Parathyroid adenoma (tissue), 2 donors: ENCODE data around the gene DNAJB13.

Source experiments
- H2AFZ ChIP-seq: fragments of 300-600 bp; sonication (generic); one replicate; pipeline ENCODE4 v1.7.0; 2017; ENCODE audit warnings: antibody characterized with exemption, mild to moderate bottlenecking
- H3K27ac ChIP-seq: fragments of 300-600 bp; sonication (generic); one replicate; pipeline ENCODE4 v1.7.0; 2017
- H3K27me3 ChIP-seq: fragments of 300-600 bp; sonication (generic); one replicate; pipeline ENCODE4 v1.7.0; 2017; ENCODE audit warnings: low read length; ENCODE audit not compliant: control insufficient read depth, insufficient read depth
- H3K36me3 ChIP-seq: fragments of 300-600 bp; sonication (generic); one replicate; pipeline ENCODE4 v1.7.0; 2017; ENCODE audit warnings: low read length; ENCODE audit not compliant: control insufficient read depth, insufficient read depth
- H3K4me1 ChIP-seq: fragments of 300-600 bp; sonication (generic); one replicate; pipeline ENCODE4 v1.7.0; 2017; ENCODE audit warnings: control low read depth
- H3K4me2 ChIP-seq: fragments of 300-600 bp; sonication (generic); one replicate; pipeline ENCODE4 v1.7.0; 2017; ENCODE audit warnings: low read length
- H3K4me3 ChIP-seq: fragments of 300-600 bp; sonication (generic); one replicate; pipeline ENCODE4 v1.7.0; 2017; ENCODE audit warnings: low read depth, low read length
- H3K79me2 ChIP-seq: fragments of 300-600 bp; sonication (generic); one replicate; pipeline ENCODE4 v1.7.0; 2017; ENCODE audit warnings: control low read depth
- H3K9ac ChIP-seq: fragments of 300-600 bp; sonication (generic); one replicate; pipeline ENCODE4 v1.7.0; 2017; ENCODE audit warnings: mild to moderate bottlenecking
- H3K9me3 ChIP-seq: fragments of 300-600 bp; sonication (generic); one replicate; pipeline ENCODE4 v1.7.0; 2017; ENCODE audit warnings: low read length; ENCODE audit not compliant: control insufficient read depth
- TF ChIP-seq, protein P1 (sequence below): fragments of 300-600 bp; sonication (generic); IDR thresholded peaks from one replicate; pipeline ENCODE4 v1.7.0; 2017; ENCODE audit warnings: antibody characterized with exemption, mild to moderate bottlenecking
- donor health status: primary hyperparathyroidism.

DNAJB13 gene

DNA sequence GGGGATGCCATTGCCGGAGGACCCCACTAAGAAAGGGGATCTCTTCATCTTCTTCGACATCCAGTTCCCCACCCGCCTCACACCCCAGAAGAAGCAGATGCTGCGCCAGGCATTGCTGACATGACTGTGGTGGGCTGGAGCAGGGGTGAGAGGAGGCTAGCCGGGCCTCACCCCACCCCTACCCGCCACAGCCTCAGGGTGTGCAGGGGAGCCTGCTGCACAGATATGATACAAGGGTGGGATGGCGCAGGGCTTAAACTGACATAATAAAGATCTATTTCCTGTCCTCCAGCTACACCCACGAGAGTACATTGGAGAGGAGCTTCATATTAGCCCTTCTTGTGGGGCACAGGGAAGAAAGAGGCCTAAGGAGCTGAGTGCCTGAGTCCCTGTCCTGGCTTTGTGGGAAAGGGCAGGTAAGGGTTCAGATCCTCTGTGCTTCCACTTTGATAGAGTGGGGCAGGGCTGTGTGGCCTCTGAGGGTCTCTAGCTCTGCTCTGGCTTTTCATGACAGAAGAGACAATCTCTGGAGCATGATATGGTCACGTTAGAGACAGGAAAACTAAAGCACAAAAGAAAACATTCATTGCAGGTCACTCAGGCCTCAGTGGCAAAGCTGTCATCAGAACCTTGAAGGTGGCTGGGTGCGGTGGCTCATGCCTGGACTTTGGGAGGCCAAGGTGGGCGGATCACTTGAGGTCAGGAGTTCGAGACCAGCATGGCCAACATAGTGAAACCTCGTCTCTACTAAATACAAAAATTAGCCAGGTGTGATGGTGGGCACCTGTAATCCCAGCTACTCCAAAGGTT is 19.4 kb downstream of the DNAJB13 start:
- H3K9ac ChIP-seq: no peak overlapping the region
- H3K27me3 ChIP-seq: no peaks in the 10 kb centered on the region
- H3K4me2 ChIP-seq: no peak overlapping the region
- H3K9me3 ChIP-seq: no peaks in the 10 kb centered on the region
- H3K79me2 ChIP-seq: no peaks in the 10 kb centered on the region
- H2AFZ ChIP-seq: no peak overlapping the region
- no peak overlapping the region for H3K4me3 ChIP-seq
- H3K4me1 ChIP-seq: no peaks in the 10 kb centered on the region
- no peak overlapping the region for H3K27ac ChIP-seq
- H3K36me3 ChIP-seq: no peaks in the 10 kb centered on the region
- TF ChIP-seq, protein P1, sequence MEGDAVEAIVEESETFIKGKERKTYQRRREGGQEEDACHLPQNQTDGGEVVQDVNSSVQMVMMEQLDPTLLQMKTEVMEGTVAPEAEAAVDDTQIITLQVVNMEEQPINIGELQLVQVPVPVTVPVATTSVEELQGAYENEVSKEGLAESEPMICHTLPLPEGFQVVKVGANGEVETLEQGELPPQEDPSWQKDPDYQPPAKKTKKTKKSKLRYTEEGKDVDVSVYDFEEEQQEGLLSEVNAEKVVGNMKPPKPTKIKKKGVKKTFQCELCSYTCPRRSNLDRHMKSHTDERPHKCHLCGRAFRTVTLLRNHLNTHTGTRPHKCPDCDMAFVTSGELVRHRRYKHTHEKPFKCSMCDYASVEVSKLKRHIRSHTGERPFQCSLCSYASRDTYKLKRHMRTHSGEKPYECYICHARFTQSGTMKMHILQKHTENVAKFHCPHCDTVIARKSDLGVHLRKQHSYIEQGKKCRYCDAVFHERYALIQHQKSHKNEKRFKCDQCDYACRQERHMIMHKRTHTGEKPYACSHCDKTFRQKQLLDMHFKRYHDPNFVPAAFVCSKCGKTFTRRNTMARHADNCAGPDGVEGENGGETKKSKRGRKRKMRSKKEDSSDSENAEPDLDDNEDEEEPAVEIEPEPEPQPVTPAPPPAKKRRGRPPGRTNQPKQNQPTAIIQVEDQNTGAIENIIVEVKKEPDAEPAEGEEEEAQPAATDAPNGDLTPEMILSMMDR: no peak

DNA sequence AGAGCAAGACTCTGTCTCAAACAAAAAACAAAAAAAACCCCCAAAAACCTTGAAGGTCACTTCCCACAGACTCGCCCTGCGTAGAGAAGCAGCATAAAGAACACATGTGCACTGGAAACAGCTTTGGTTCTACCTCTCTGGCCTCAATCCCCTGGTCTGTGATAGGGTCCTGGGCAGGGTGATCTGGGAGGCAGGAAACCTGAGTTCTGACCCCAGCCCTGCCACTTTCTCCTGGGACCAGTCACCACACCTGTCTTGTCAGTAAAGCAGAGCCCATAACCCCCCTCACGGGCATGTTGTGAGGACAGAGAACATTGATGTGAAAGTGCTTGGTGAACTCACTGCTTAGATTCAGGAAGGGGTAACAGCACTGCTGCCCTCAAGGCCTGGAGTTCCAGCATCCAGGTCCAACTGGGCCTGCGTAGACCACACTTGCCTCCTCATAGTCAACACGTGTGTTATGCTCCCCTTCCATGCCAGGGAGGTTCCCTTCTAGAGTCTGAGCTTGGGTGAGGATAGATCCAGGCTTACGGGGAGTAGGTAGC is 20.4 kb downstream of the DNAJB13 start:
- TF ChIP-seq, protein P1: no peak
- H3K4me3 ChIP-seq: no peak overlapping the region

DNA sequence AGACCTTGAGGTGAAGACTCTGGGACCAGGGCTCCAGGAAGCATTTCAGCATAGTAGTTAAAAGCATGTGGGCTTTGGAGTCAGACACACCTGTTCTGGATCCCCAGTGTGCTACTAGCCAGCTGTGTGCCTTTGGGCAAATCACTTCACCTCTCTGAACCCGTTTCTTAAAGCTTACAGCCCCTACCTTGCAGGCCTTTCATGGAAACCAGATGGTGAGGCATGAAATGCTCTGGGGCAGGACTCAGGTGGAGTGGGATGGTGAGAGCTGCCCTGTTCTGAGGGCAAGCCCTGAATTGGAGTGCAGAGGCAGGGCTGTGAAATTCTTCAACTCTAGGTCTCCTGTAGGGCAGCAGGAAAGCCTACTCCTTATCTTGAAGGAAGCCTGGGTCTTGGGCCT is 21.4 kb downstream of the DNAJB13 start:
- no peak overlapping the region for H3K4me3 ChIP-seq
- no peak overlapping the region for H3K9ac ChIP-seq
- no peaks in the 10 kb centered on the region for H3K27me3 ChIP-seq
- no peak overlapping the region for H3K27ac ChIP-seq
- no peaks in the 10 kb centered on the region for H3K36me3 ChIP-seq
- TF ChIP-seq, protein P1: no peak
- no peaks in the 10 kb centered on the region for H3K9me3 ChIP-seq
- H2AFZ ChIP-seq: no peak overlapping the region
- no peaks in the 10 kb centered on the region for H3K4me1 ChIP-seq
- H3K79me2 ChIP-seq: no peaks in the 10 kb centered on the region
- no peak overlapping the region for H3K4me2 ChIP-seq

More for the DNA sequence above, 20.4 kb downstream of the DNAJB13 start:
- no peak overlapping the region for H3K4me2 ChIP-seq
- H3K9me3 ChIP-seq: no peaks in the 10 kb centered on the region
- H3K79me2 ChIP-seq: no peaks in the 10 kb centered on the region
- no peak overlapping the region for H3K27ac ChIP-seq
- H2AFZ ChIP-seq: no peak overlapping the region
- no peak overlapping the region for H3K9ac ChIP-seq
- H3K27me3 ChIP-seq: no peaks in the 10 kb centered on the region
- no peaks in the 10 kb centered on the region for H3K4me1 ChIP-seq
- no peaks in the 10 kb centered on the region for H3K36me3 ChIP-seq

DNA sequence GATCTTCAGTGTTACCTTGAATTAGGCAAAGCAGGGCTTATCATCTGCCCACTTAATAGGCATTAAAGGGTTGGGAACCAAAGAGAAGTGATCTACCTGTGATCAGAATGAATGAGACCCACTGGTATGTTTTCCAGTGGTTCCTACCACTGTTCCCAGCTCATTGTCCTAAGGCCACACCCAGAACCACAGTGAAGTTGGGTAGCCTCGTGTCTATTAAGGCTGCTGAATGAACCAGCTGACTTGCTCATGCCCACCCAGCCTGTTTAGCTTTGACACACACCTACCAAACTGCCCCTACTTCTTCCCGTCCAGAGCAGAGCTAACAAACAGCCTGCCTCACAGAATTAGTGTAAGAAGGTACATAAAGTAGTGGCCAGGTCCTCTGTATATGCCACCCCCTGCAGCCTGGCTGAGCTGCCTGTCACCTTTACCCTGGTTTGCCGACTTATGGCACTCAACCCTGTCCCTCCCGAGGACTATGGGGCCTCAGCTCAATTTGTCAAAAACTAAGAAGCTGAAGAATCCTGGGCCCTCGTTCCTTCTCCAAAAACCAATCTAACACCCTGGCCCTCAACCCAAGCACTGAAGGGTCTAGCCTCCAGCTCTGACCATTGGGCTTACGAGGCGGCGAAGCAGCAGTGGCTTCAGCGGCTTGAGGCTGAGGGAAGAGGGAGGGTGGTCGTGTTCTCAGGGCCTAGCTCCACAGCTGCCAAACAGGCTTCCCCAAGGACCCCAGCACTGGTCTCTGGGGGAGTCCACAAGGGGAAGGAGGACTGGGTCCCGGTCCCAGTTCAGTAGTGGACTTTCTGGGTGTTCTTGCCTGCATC is 22.0 kb downstream of the DNAJB13 start:
- Histone ChIP-seq H2AFZ (no peak overlapping the region), H3K36me3 (no peaks in the 10 kb centered on the region), H3K79me2 (no peaks in the 10 kb centered on the region), H3K9ac (no peak overlapping the region), H3K4me3 (no peak overlapping the region), H3K4me2 (no peak overlapping the region), H3K27me3 (no peaks in the 10 kb centered on the region), H3K9me3 (no peaks in the 10 kb centered on the region), H3K4me1 (no peaks in the 10 kb centered on the region), H3K27ac (no peak overlapping the region)
- TF ChIP-seq, protein P1: no peak
